ENCODE measurements around the gene MED31. TPM values are rescaled to one million over a fixed set of nuclear protein-coding genes. Genes with fewer than 3 reads are reported as not detected.

Gene MED31
- total RNA-seq, 1 experiment from 2014 or later, result 18.8 TPM

DNA sequence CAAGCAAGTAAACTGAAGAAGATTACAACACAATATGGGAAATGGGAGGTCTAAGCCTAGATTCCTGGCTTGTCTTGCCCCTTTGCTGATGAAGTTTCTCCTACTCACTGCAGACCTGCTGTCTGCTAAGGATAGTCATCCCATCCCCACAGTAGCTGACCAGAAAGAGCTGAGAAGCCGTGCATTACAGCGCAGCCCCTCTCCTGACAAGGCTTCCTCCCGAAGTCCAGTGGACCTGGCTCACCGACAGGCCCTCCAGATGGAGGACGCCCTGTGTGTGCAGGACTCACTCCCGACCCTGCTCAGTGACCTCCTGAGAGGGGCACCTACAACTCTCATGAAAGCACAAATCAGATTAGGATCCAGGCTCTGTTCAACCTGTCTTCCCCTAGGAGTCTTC lies 46.3 kb downstream of the MED31 start:
- Histone ChIP-seq H3K9me2 (replicated peaks; ENCODE audit: low read length) (no peaks in the 10 kb centered on the region), H3K27me3 (ENCODE audit: low read length) (no peaks in the 10 kb centered on the region), H3K4me3 (ENCODE audit: low read length) (no peak overlapping the region), H3K9ac (ENCODE audit: low read length) (no peak overlapping the region), H3K79me2 (ENCODE audit: low read length) (no peaks in the 10 kb centered on the region), H4K20me1 (ENCODE audit: low read length) (no peaks in the 10 kb centered on the region), H3F3A (ENCODE audit: low read length, unreplicated experiment) (no peaks in the 10 kb centered on the region), H3K36me3 (ENCODE audit: low read depth, low read length) (peaks cover 38% of the 10 kb centered on the region), H2AFZ (ENCODE audit: low read length) (no peak overlapping the region), H3K4me1 (ENCODE audit: insufficient read depth, low read length) (peaks cover 16% of the 10 kb centered on the region), H3K9me3 (ENCODE audit: low read length) (no peaks in the 10 kb centered on the region), H3K27ac (ENCODE audit: low read length) (no peak overlapping the region), H3K4me2 (ENCODE audit: low read length) (no peak overlapping the region)
- intact Hi-C loops (cut with micrococcal nuclease), result no loop called here
- no peak for ATAC-seq
- no TSS peak for BruUV-seq (replicated peaks)
- TF ChIP-seq, protein P1, sequence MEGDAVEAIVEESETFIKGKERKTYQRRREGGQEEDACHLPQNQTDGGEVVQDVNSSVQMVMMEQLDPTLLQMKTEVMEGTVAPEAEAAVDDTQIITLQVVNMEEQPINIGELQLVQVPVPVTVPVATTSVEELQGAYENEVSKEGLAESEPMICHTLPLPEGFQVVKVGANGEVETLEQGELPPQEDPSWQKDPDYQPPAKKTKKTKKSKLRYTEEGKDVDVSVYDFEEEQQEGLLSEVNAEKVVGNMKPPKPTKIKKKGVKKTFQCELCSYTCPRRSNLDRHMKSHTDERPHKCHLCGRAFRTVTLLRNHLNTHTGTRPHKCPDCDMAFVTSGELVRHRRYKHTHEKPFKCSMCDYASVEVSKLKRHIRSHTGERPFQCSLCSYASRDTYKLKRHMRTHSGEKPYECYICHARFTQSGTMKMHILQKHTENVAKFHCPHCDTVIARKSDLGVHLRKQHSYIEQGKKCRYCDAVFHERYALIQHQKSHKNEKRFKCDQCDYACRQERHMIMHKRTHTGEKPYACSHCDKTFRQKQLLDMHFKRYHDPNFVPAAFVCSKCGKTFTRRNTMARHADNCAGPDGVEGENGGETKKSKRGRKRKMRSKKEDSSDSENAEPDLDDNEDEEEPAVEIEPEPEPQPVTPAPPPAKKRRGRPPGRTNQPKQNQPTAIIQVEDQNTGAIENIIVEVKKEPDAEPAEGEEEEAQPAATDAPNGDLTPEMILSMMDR (conservative IDR thresholded peaks at IDR 0.05; ENCODE audit: low read depth, low read length), result no peak
- no peak for TF ChIP-seq EZH2phosphoT487 (IDR thresholded peaks at IDR 0.05; ENCODE audit: borderline replicate concordance, low read length)
- no peak for TF ChIP-seq EZH2 (IDR thresholded peaks at IDR 0.05; ENCODE audit: low read length, unreplicated experiment)
- DNase-seq, result no peak
- ChIA-PET CTCF (no interaction called here), POLR2A (ENCODE audit: unreplicated experiment) (no interaction called here)

DNA sequence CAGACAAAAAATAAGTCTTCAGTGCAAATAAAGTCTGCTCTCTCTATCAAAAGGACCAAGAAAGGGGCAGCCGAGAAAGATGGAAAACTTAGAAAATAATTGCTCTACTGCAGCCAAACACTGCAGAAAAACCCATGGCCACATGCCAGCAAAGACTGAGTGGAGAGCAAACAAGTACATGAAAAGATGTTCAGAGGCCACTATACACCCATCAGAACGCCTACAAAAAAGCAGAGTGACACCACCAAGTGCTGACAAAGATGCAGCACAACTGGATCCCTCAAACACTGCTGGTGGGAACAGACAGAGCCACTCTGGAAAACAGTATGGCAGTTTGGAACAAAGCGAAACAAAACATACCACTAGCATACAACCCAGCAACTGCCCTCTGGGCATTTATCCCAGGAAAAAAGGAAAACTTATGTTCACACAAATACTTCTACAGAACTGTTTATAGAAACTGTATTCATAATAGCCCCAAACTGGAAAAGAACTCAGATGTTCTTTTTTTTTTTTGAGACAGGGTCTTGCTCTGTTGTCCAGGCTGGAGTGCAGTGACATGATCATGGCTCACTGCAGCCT lies 47.6 kb downstream of the MED31 start:
- ATAC-seq (no peak), DNase-seq (no peak)
- no peak overlapping the region for H2AFZ ChIP-seq (ENCODE audit: low read length)
- no TSS peak for BruUV-seq (replicated peaks)
- ChIA-PET CTCF (no interaction called here), POLR2A (ENCODE audit: unreplicated experiment) (no interaction called here)
- TF ChIP-seq EZH2phosphoT487 (IDR thresholded peaks at IDR 0.05; ENCODE audit: borderline replicate concordance, low read length), result no peak
- TF ChIP-seq, protein P1 (conservative IDR thresholded peaks at IDR 0.05; ENCODE audit: low read depth, low read length), result no peak
- H4K20me1 ChIP-seq (ENCODE audit: low read length), result no peaks in the 10 kb centered on the region
- no peaks in the 10 kb centered on the region for H3F3A ChIP-seq (ENCODE audit: low read length, unreplicated experiment)
- no peak overlapping the region for H3K9ac ChIP-seq (ENCODE audit: low read length)
- H3K27ac ChIP-seq (ENCODE audit: low read length), result no peak overlapping the region
- H3K4me2 ChIP-seq (ENCODE audit: low read length), result no peak overlapping the region
- H3K36me3 ChIP-seq (ENCODE audit: low read depth, low read length), result peaks cover 34% of the 10 kb centered on the region; the same call in 1 of the 2 replicates
- peaks cover 12% of the 10 kb centered on the region for H3K4me1 ChIP-seq (ENCODE audit: insufficient read depth, low read length)
- no peaks in the 10 kb centered on the region for H3K27me3 ChIP-seq (ENCODE audit: low read length)
- H3K79me2 ChIP-seq (ENCODE audit: low read length), result no peaks in the 10 kb centered on the region
- H3K9me2 ChIP-seq (replicated peaks; ENCODE audit: low read length), result no peaks in the 10 kb centered on the region
- no peak overlapping the region for H3K4me3 ChIP-seq (ENCODE audit: low read length)
- H3K9me3 ChIP-seq (ENCODE audit: low read length), result no peaks in the 10 kb centered on the region
- intact Hi-C loops (cut with micrococcal nuclease), result no loop called here

DNA sequence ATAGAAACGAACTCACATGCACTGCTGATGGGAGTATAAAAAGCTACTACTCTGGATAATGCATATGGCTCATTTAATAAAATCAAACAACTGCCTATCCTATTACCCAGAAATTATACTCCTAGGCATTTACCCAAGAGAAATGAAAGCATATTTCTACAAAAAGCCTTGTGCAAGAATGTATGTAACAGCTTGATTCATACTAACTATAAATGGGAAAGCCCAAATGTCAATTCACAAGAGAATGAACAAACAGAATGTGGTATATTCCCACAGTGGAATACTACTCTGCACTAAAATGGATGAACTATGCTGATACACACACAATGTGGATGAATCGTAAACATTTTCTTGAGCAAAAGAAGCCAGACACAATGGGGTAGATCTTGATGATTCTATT lies 49.3 kb downstream of the MED31 start:
- intact Hi-C loops (cut with micrococcal nuclease), result no loop called here
- TF ChIP-seq EZH2 (IDR thresholded peaks at IDR 0.05; ENCODE audit: low read length, unreplicated experiment), result no peak
- TF ChIP-seq EZH2phosphoT487 (IDR thresholded peaks at IDR 0.05; ENCODE audit: borderline replicate concordance, low read length), result no peak
- TF ChIP-seq, protein P1 (conservative IDR thresholded peaks at IDR 0.05; ENCODE audit: low read depth, low read length), result no peak
- Histone ChIP-seq H3K9me3 (ENCODE audit: low read length) (no peaks in the 10 kb centered on the region), H2AFZ (ENCODE audit: low read length) (no peak overlapping the region), H3K27me3 (ENCODE audit: low read length) (no peaks in the 10 kb centered on the region), H4K20me1 (ENCODE audit: low read length) (no peaks in the 10 kb centered on the region), H3K36me3 (ENCODE audit: low read depth, low read length) (peaks cover 25% of the 10 kb centered on the region; the same call in 1 of the 2 replicates), H3K9me2 (replicated peaks; ENCODE audit: low read length) (no peaks in the 10 kb centered on the region), H3K79me2 (ENCODE audit: low read length) (no peaks in the 10 kb centered on the region), H3K27ac (ENCODE audit: low read length) (no peak overlapping the region), H3K4me1 (ENCODE audit: insufficient read depth, low read length) (no peaks in the 10 kb centered on the region), H3K9ac (ENCODE audit: low read length) (no peak overlapping the region), H3K4me2 (ENCODE audit: low read length) (no peak overlapping the region), H3K4me3 (ENCODE audit: low read length) (no peak overlapping the region), H3F3A (ENCODE audit: low read length, unreplicated experiment) (no peaks in the 10 kb centered on the region)
- ChIA-PET CTCF (no interaction called here), POLR2A (ENCODE audit: unreplicated experiment) (interaction anchor here (0.6 kb wide), 1 partner anchor 17 kb away, joined by 3 read pairs; no protein-coding TSS in a partner anchor)
- ATAC-seq (no peak), DNase-seq (no peak)
- BruUV-seq (replicated peaks), result no TSS peak

Data from PC-3 (cell line).